ENCODE measurements around the gene CREB5. TPM values are rescaled to one million over a fixed set of nuclear protein-coding genes. Genes with fewer than 3 reads are reported as not detected.

CREB5 gene
- total RNA-seq, 2 donors from 2014 or later: 0.53 to 2.6 TPM

DNA sequence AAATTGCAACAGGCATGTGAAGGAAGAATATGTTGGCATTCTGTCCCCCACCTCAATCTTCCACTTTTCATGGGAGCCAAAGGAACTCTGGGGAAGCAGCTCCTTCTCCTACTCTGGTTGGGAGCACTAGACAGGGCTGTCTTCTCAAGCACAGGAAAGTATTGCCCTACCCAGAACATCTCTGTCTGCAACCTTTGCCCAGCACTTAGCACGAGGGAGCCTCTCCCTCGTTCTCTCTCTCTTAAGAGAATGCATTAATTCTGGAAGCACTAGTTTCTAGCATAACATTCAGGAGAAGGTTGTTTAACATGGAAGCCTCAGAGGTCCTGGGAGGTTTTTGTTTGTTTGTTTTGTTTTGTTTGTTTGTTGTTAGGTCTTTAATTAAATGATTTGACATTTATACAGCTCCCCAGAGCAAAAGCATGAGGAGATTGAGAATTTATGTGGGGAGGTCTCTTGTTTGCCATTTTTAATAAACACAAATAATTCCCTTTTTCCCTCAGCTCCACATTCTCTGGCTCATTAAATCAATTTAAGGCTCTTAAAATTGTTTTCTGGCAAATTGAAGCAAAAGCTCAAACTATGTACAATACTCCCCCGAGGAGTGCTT, 305.2 kb downstream of the CREB5 start:
- Mint-ChIP-seq H3K36me3 (ENCODE audit: low read depth) (no peaks in the 10 kb centered on the region), H3K9me3 (no peaks in the 10 kb centered on the region), H3K27me3 (ENCODE audit: insufficient read depth) (no peaks in the 10 kb centered on the region), H3K4me1 (no peaks in the 10 kb centered on the region), H3K4me3 (no peak overlapping the region), H3K27ac (no peak overlapping the region)
- 88 to 89% methylated on average over 2 to 3 of the region's 3 CpGs for WGBS, 2 experiments (ENCODE audit: insufficient coverage in 1 of 2, insufficient read length in 1 of 2)
- Histone ChIP-seq H3K27me3 (ENCODE audit: control insufficient read depth, insufficient read depth, low read length, poor library complexity, severe bottlenecking) (no peaks in the 10 kb centered on the region), H3K4me3 (ENCODE audit: low read length) (no peak overlapping the region), H3K4me1 (ENCODE audit: control insufficient read depth, insufficient read depth, low read length) (no peaks in the 10 kb centered on the region), H3K9me3 (ENCODE audit: control insufficient read depth, low read length) (no peaks in the 10 kb centered on the region), H3K27ac (ENCODE audit: low read depth, low read length) (no peak overlapping the region), H3K36me3 (ENCODE audit: control insufficient read depth, insufficient read depth, low read length) (no peaks in the 10 kb centered on the region), H3K9ac (ENCODE audit: extremely low read depth, low read length, poor library complexity, severe bottlenecking) (no peak overlapping the region)
- DNase-seq: no peak
- TF ChIP-seq, protein P1, sequence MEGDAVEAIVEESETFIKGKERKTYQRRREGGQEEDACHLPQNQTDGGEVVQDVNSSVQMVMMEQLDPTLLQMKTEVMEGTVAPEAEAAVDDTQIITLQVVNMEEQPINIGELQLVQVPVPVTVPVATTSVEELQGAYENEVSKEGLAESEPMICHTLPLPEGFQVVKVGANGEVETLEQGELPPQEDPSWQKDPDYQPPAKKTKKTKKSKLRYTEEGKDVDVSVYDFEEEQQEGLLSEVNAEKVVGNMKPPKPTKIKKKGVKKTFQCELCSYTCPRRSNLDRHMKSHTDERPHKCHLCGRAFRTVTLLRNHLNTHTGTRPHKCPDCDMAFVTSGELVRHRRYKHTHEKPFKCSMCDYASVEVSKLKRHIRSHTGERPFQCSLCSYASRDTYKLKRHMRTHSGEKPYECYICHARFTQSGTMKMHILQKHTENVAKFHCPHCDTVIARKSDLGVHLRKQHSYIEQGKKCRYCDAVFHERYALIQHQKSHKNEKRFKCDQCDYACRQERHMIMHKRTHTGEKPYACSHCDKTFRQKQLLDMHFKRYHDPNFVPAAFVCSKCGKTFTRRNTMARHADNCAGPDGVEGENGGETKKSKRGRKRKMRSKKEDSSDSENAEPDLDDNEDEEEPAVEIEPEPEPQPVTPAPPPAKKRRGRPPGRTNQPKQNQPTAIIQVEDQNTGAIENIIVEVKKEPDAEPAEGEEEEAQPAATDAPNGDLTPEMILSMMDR (conservative IDR thresholded peaks at IDR 0.05): no peak

DNA sequence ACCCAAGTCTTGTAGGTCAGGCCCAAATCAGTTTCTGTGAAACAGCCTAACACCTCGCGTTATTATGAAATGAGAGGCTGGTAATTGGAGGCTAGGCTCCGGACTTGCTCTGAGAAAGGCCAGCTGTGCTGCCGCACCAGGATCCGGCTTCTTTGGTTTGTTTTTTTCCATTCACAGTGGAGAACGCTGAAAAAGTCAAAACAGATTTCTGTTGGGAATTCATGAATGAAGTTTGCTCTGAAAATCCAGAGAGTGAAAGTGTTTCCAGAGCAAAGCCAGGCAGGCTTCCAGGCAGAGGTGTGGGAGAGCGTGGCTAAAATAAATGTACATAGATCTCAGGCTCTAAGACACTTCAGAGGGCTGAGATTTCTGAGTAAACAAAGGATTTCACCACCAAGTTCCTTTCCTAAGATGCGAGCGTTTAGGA, 305.8 kb downstream of the CREB5 start:
- H3K27ac Mint-ChIP-seq: peak overlapping the region; percentile 5
- no peak overlapping the region for H3K27ac ChIP-seq (ENCODE audit: low read depth, low read length)
- H3K4me3 Mint-ChIP-seq: no peak overlapping the region
- DNase-seq: no peak
- no peak overlapping the region for H3K9ac ChIP-seq (ENCODE audit: extremely low read depth, low read length, poor library complexity, severe bottlenecking)
- H3K4me1 ChIP-seq (ENCODE audit: control insufficient read depth, insufficient read depth, low read length): no peaks in the 10 kb centered on the region
- TF ChIP-seq, protein P1 (conservative IDR thresholded peaks at IDR 0.05): no peak
- no peaks in the 10 kb centered on the region for H3K4me1 Mint-ChIP-seq
- WGBS, 2 experiments (ENCODE audit: insufficient coverage in 1 of 2, insufficient read length in 1 of 2): 95 to 97% methylated on average over 9 of the region's 9 CpGs
- H3K9me3 ChIP-seq (ENCODE audit: control insufficient read depth, low read length): no peaks in the 10 kb centered on the region
- H3K27me3 ChIP-seq (ENCODE audit: control insufficient read depth, insufficient read depth, low read length, poor library complexity, severe bottlenecking): no peaks in the 10 kb centered on the region
- no peaks in the 10 kb centered on the region for H3K27me3 Mint-ChIP-seq (ENCODE audit: insufficient read depth)
- no peak overlapping the region for H3K4me3 ChIP-seq (ENCODE audit: low read length)
- no peaks in the 10 kb centered on the region for H3K36me3 ChIP-seq (ENCODE audit: control insufficient read depth, insufficient read depth, low read length)
- H3K36me3 Mint-ChIP-seq (ENCODE audit: low read depth): no peaks in the 10 kb centered on the region
- no peaks in the 10 kb centered on the region for H3K9me3 Mint-ChIP-seq

- Histone ChIP-seq H3K9me3 (ENCODE audit: control insufficient read depth, low read length) (no peaks in the 10 kb centered on the region), H3K9ac (ENCODE audit: extremely low read depth, low read length, poor library complexity, severe bottlenecking) (no peak overlapping the region), H3K27ac (ENCODE audit: low read depth, low read length) (no peak overlapping the region), H3K4me3 (ENCODE audit: low read length) (no peak overlapping the region), H3K4me1 (ENCODE audit: control insufficient read depth, insufficient read depth, low read length) (no peaks in the 10 kb centered on the region), H3K36me3 (ENCODE audit: control insufficient read depth, insufficient read depth, low read length) (no peaks in the 10 kb centered on the region), H3K27me3 (ENCODE audit: control insufficient read depth, insufficient read depth, low read length, poor library complexity, severe bottlenecking) (no peaks in the 10 kb centered on the region)
- Mint-ChIP-seq H3K36me3 (ENCODE audit: low read depth) (no peaks in the 10 kb centered on the region), H3K4me3 (no peak overlapping the region), H3K9me3 (no peaks in the 10 kb centered on the region), H3K4me1 (no peaks in the 10 kb centered on the region), H3K27me3 (ENCODE audit: insufficient read depth) (no peaks in the 10 kb centered on the region), H3K27ac (no peak overlapping the region)
- TF ChIP-seq, protein P1 (conservative IDR thresholded peaks at IDR 0.05): no peak
- no peak for DNase-seq
- 96 to 100% methylated on average over 2 of the region's 2 CpGs for WGBS, 2 experiments (ENCODE audit: insufficient coverage in 1 of 2, insufficient read length in 1 of 2)
These were observed 306.2 kb downstream of the CREB5 start for GRCh38 chr7:28718545-28718944.
